GM12872 (cell line): ENCODE measurements around the gene FAM117A.

Source experiments
- TF ChIP-seq, protein P1 (sequence below): IDR thresholded peaks from 3 replicates; pipeline ENCODE4 v1.5.1; 2011; ENCODE audit warnings: low read depth, mild to moderate bottlenecking, low read length, moderate library complexity; ENCODE audit not compliant: insufficient read depth

Gene FAM117A

GRCh38 chr17:49696233-49696761 is 67.6 kb downstream of the FAM117A start:
- TF ChIP-seq, protein P1, sequence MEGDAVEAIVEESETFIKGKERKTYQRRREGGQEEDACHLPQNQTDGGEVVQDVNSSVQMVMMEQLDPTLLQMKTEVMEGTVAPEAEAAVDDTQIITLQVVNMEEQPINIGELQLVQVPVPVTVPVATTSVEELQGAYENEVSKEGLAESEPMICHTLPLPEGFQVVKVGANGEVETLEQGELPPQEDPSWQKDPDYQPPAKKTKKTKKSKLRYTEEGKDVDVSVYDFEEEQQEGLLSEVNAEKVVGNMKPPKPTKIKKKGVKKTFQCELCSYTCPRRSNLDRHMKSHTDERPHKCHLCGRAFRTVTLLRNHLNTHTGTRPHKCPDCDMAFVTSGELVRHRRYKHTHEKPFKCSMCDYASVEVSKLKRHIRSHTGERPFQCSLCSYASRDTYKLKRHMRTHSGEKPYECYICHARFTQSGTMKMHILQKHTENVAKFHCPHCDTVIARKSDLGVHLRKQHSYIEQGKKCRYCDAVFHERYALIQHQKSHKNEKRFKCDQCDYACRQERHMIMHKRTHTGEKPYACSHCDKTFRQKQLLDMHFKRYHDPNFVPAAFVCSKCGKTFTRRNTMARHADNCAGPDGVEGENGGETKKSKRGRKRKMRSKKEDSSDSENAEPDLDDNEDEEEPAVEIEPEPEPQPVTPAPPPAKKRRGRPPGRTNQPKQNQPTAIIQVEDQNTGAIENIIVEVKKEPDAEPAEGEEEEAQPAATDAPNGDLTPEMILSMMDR, result no peak

DNA sequence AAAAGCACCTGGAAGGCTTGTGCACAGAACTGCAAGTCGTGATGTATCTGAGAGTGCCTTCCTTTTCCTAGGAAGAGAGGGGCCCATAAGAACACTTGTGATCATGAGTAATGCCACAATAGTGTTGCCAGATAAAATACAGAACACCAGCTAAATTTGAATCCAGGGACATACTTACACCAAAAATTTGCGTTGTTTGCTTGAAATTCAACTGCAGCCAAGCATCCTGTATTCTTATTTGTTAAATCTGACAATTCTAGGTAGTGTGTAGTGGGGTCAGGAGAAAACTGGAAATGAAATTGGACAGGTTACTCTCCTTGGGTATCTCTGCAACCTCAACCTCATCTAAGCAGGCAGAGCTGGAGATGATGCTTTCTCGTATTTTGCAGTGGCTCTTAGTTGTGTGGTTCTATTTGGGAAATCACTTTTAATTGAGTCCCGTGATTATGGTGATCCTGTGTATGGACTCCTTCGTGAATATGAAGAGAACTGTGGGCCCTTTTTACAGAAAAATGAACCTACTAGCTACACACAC is 68.2 kb downstream of the FAM117A start:
- TF ChIP-seq, protein P1, result no peak

GRCh38 chr17:49694847-49695697 is 68.9 kb downstream of the FAM117A start:
- TF ChIP-seq, protein P1, result peak; percentile 83

GRCh38 chr17:49692751-49693150 is 71.2 kb downstream of the FAM117A start:
- TF ChIP-seq, protein P1, result no peak

DNA sequence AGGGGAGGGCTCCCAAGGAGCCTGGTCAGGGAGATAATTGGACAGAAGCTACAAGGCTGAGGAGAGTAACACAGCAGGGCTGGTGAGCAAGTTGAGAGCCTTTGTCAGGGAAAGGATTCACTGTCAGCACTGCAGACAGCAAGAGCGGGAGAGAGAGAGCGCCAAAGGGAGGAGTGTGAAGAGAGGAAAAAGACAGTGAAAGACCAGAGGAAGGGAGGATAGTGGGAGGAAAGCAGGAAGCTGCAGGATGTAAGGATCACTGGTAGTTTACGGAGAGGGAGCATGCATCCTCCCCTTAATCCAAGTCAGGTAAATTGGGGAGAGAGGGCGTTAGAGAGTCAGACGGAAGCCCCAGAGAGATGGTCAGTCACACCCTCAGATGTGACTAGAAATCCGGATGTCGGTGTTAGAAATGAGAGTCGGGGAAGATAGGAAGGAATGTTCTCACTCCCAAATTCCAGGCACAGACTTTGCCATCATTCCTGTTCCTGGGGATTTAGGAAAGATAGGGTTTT is 72.2 kb downstream of the FAM117A start:
- TF ChIP-seq, protein P1, result no peak

DNA sequence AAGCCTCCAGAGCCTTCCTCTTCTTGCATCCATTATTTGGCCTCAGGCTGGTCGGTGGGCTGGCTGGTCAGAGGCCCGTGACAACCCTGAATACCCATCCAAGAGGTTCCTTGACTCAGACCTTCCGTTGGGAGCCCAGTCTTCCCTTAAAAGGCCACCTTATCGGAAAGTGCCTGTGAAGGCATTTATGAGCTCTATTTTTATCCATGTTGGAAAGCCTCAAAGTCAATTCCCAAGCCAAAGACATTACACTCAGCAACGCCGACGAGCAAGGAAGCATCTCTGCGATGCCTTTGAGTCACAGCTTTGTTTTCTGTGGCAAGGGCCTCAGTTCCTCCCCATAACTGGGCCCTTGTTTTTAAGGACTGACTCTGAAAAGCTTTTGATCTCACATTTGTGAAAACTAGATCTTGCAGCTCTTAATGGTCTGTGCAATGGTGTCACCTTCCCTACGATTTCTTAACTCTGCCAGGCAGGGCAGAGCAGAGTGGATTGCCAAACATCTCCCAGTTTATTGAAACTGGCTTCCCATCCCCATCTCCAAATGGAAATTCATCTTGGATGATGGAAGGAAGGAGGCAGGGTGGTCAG is 72.8 kb downstream of the FAM117A start:
- TF ChIP-seq, protein P1, result no peak

GRCh38 chr17:49690256-49690655 is 73.7 kb downstream of the FAM117A start:
- TF ChIP-seq, protein P1, result no peak
